GM12878 (cell line): ENCODE measurements around the gene GDAP2. TPM values are rescaled to one million over a fixed set of nuclear protein-coding genes. Genes with fewer than 3 reads are reported as not detected.

Experiments
- BCL3 ChIP-seq: IDR thresholded peaks from 2 replicates; pipeline ENCODE4 v1.6.1; 2011; ENCODE audit warnings: borderline replicate concordance, low read depth, mild to moderate bottlenecking, moderate library complexity, low read length; ENCODE audit not compliant: insufficient read depth, poor library complexity, severe bottlenecking
- EZH2 ChIP-seq: IDR thresholded peaks from 2 replicates; pipeline ENCODE4 v1.6.1; 2012; ENCODE audit warnings: low read depth, mild to moderate bottlenecking, control low read depth, inconsistent platforms, low read length, borderline replicate concordance; ENCODE audit not compliant: control insufficient read depth
- KAT2A ChIP-seq: conservative IDR thresholded peaks from 2 replicates; pipeline ENCODE4 v1.6.1; 2011; ENCODE audit warnings: low read depth, low read length; ENCODE audit not compliant: control insufficient read depth
- POLR2AphosphoS2 ChIP-seq: IDR thresholded peaks from 2 replicates; pipeline ENCODE4 v1.6.1; 2011; ENCODE audit warnings: low read depth, mild to moderate bottlenecking, low read length, improper control_type of control experiment, moderate library complexity
- SMAD1 ChIP-seq: fragments of 450-650 bp; IDR thresholded peaks from 2 replicates; pipeline ENCODE4 v1.6.1; 2018; ENCODE audit warnings: mild to moderate bottlenecking, low read depth; ENCODE audit not compliant: partially characterized antibody
- ZBTB11 ChIP-seq: fragments of 450-650 bp; formaldehyde crosslinking; IDR thresholded peaks from 2 replicates; pipeline ENCODE4 v1.5.0; 2022; ENCODE audit warnings: mild to moderate bottlenecking, missing genetic modification characterization
- ZBTB33 ChIP-seq: fragments of 450-650 bp; IDR thresholded peaks from 2 replicates; pipeline ENCODE4 v1.6.1; 2017; ENCODE audit warnings: mild to moderate bottlenecking
- ZZZ3 ChIP-seq: IDR thresholded peaks from 2 replicates; pipeline ENCODE4 v1.6.1; 2011; ENCODE audit warnings: low read depth; ENCODE audit not compliant: control insufficient read depth, insufficient read length
- polyA plus RNA-seq, 11 experiments: library from polyadenylated mRNA; depleted of rRNA in 4 of 11; unstranded in 6 of 11; stranded (reverse) in 5 of 11; fragments of >200 nt; fragmentation: Nextera tagmentation in 4 of 11; fragmentation: Illumina TruSeq in 1 of 11; extraction: Ambion mirVana in 4 of 11; extraction: Trizol in 1 of 11; gene quantifications; 1 replicate in 1 of 11; 2 replicates in 10 of 11; pipeline versions ENCODE4 v1.2.1 to v1.2.3, GENCODE V29; 2011 to 2016; ENCODE audit warnings: inconsistent platforms in 2 of 11, missing spikeins in 2 of 11, low read depth in 1 of 11
- total RNA-seq, 4 experiments: library from RNA; depleted of rRNA in 3 of 4; stranded (reverse); fragments of >200 nt in 3 of 4; fragmentation: Illumina TruSeq in 1 of 4; extraction: Trizol in 1 of 4; gene quantifications; 2 replicates each; pipeline versions ENCODE4 v1.2.1 to v1.2.3, GENCODE V29; 2013 to 2021

Gene GDAP2
- total and polyA plus RNA-seq, 10 of the 15 experiments (the other 5 are each of a cell fraction or from before 2014, with no cell fraction given): 2.6 to 19.2 (median 11.4) TPM

- no peak for TF ChIP-seq BCL3
- no peak for TF ChIP-seq ZBTB33
- TF ChIP-seq SMAD1: no peak
- TF ChIP-seq ZBTB11: no peak
- TF ChIP-seq EZH2: no peak
- no peak for TF ChIP-seq ZZZ3
- TF ChIP-seq KAT2A: no peak
- TF ChIP-seq POLR2AphosphoS2: no peak
These were observed 26.5 kb downstream of the GDAP2 start (continued) for GRCh38 chr1:117902944-117903343.
